Astrocyte (in vitro differentiated cells and primary cell): Measurements from ENCODE around the gene SLC39A8. TPM values are rescaled to one million over a fixed set of nuclear protein-coding genes. Genes with fewer than 3 reads are reported as not detected.
A peak's percentile ranks its signal among the peaks of the same experiment; 100 is the strongest.

Experiments
- DNase-seq: peaks from one replicate; pipeline ENCODE4 v3.0.0-alpha.2; 2010; ENCODE audit warnings: low read depth
- FAIRE-seq: peaks from 2 replicates; lab custom pipeline; 2011; peaks lifted over from hg19 to GRCh38; lab: Jason Lieb, UNC
- H2AFZ ChIP-seq: 2 replicates; pipeline ENCODE4 v1.6.0; 2012; ENCODE audit warnings: low read depth, low read length, inconsistent platforms
- H3K27ac ChIP-seq: 2 replicates; pipeline ENCODE4 v1.5.1; 2011; ENCODE audit warnings: low read depth, low read length, inconsistent platforms
- H3K27me3 ChIP-seq: 2 replicates; pipeline ENCODE4 v1.6.0; 2011; ENCODE audit warnings: low read length, inconsistent platforms; ENCODE audit not compliant: insufficient read depth
- H3K36me3 ChIP-seq: 2 replicates; pipeline ENCODE4 v1.5.1; 2011; ENCODE audit warnings: low read length, inconsistent platforms; ENCODE audit not compliant: insufficient read depth
- H3K4me1 ChIP-seq: 2 replicates; pipeline ENCODE4 v1.5.1; 2011; ENCODE audit warnings: low read length, inconsistent platforms; ENCODE audit not compliant: insufficient read depth
- H3K4me2 ChIP-seq: 2 replicates; pipeline ENCODE4 v1.6.0; 2012; ENCODE audit warnings: low read length, inconsistent platforms
- H3K4me3 ChIP-seq: 2 replicates; pipeline ENCODE4 v1.5.1; 2011; ENCODE audit warnings: low read depth, mild to moderate bottlenecking, low read length, inconsistent platforms; ENCODE audit not compliant: insufficient read depth
- H3K79me2 ChIP-seq: 2 replicates; pipeline ENCODE4 v1.6.0; 2012; ENCODE audit warnings: mild to moderate bottlenecking, low read length, inconsistent platforms; ENCODE audit not compliant: insufficient read depth
- H3K9ac ChIP-seq: 2 replicates; pipeline ENCODE4 v1.6.0; 2012; ENCODE audit warnings: mild to moderate bottlenecking, low read length, inconsistent platforms
- H3K9me3 ChIP-seq: 2 replicates; pipeline ENCODE4 v1.5.1; 2012; ENCODE audit warnings: low read depth, mild to moderate bottlenecking, low read length, inconsistent platforms; ENCODE audit not compliant: insufficient read depth
- H4K20me1 ChIP-seq: 2 replicates; pipeline ENCODE4 v1.6.0; 2012; ENCODE audit warnings: low read length, inconsistent platforms; ENCODE audit not compliant: insufficient read depth
- H3K27ac Mint-ChIP-seq: one replicate; pipeline ENCODE4 v1.8.0; 2021; ENCODE audit warnings: mild to moderate bottlenecking, mixed read lengths; ENCODE audit not compliant: unreplicated experiment
- H3K27me3 Mint-ChIP-seq: one replicate; pipeline ENCODE4 v1.8.0; 2021; ENCODE audit warnings: low read depth, mixed read lengths; ENCODE audit not compliant: unreplicated experiment
- H3K36me3 Mint-ChIP-seq: one replicate; pipeline ENCODE4 v1.8.0; 2021; ENCODE audit warnings: low read depth, mixed read lengths; ENCODE audit not compliant: unreplicated experiment
- H3K4me1 Mint-ChIP-seq: one replicate; pipeline ENCODE4 v1.8.0; 2021; ENCODE audit warnings: low read depth, mixed read lengths; ENCODE audit not compliant: unreplicated experiment
- H3K4me3 Mint-ChIP-seq: one replicate; pipeline ENCODE4 v1.8.0; 2021; ENCODE audit warnings: mild to moderate bottlenecking, moderate library complexity, mixed read lengths; ENCODE audit not compliant: unreplicated experiment
- H3K9me3 Mint-ChIP-seq: one replicate; pipeline ENCODE4 v1.8.0; 2021; ENCODE audit warnings: mild to moderate bottlenecking, mixed read lengths; ENCODE audit not compliant: unreplicated experiment
- EZH2 ChIP-seq: IDR thresholded peaks from 2 replicates; pipeline ENCODE4 v1.6.1; 2012; ENCODE audit warnings: mild to moderate bottlenecking, low read length, inconsistent platforms; ENCODE audit not compliant: insufficient read depth
- total RNA-seq: library from RNA; stranded (reverse); gene quantifications from 2 replicates; pipeline ENCODE4 v1.2.1, GENCODE V29; 2021
- TF ChIP-seq, protein P1 (sequence below): IDR thresholded peaks from 2 replicates; pipeline ENCODE4 v1.5.1; 2011; ENCODE audit warnings: low read depth, mild to moderate bottlenecking, inconsistent platforms, low read length, moderate library complexity; ENCODE audit not compliant: insufficient read depth

The SLC39A8 gene
- total RNA-seq, 1 donor from 2014 or later, result 5.6 TPM

DNA sequence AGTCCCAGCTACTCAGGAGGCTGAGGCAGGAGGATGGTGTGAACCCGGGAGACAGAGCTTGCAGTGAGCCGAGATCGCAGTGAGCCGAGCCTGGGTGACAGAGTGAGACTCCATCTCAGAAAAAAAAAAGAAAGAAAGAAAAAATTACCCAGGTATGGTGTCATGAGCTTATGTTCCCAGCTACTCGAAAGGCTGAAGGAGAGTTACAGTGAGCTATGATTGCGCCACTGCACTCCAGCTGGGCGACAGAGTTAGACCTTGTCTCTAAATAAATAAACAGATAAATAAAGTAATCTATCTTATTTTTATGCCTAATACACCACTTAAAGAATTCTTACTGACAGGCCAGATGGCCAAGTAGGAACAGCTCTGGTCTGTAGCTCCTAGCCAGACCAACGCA lies 73.0 kb downstream of the SLC39A8 start:
- Mint-ChIP-seq H3K27ac (no peak overlapping the region), H3K4me1 (peaks cover 5% of the 10 kb centered on the region), H3K4me3 (no peak overlapping the region), H3K36me3 (no peaks in the 10 kb centered on the region), H3K27me3 (peaks cover 3% of the 10 kb centered on the region), H3K9me3 (peaks cover 10% of the 10 kb centered on the region)
- no peak overlapping the region for H3K27ac ChIP-seq
- H3K36me3 ChIP-seq, result no peaks in the 10 kb centered on the region
- H3K79me2 ChIP-seq, result no peaks in the 10 kb centered on the region
- no peak overlapping the region for H2AFZ ChIP-seq
- DNase-seq, result no peak
- no peak overlapping the region for H3K4me3 ChIP-seq
- no peaks in the 10 kb centered on the region for H3K9me3 ChIP-seq
- no peak for FAIRE-seq
- no peak overlapping the region for H3K4me2 ChIP-seq
- TF ChIP-seq, protein P1, sequence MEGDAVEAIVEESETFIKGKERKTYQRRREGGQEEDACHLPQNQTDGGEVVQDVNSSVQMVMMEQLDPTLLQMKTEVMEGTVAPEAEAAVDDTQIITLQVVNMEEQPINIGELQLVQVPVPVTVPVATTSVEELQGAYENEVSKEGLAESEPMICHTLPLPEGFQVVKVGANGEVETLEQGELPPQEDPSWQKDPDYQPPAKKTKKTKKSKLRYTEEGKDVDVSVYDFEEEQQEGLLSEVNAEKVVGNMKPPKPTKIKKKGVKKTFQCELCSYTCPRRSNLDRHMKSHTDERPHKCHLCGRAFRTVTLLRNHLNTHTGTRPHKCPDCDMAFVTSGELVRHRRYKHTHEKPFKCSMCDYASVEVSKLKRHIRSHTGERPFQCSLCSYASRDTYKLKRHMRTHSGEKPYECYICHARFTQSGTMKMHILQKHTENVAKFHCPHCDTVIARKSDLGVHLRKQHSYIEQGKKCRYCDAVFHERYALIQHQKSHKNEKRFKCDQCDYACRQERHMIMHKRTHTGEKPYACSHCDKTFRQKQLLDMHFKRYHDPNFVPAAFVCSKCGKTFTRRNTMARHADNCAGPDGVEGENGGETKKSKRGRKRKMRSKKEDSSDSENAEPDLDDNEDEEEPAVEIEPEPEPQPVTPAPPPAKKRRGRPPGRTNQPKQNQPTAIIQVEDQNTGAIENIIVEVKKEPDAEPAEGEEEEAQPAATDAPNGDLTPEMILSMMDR, result no peak
- no peak for TF ChIP-seq EZH2
- no peaks in the 10 kb centered on the region for H3K4me1 ChIP-seq
- no peaks in the 10 kb centered on the region for H3K27me3 ChIP-seq
- no peaks in the 10 kb centered on the region for H4K20me1 ChIP-seq
- H3K9ac ChIP-seq, result no peak overlapping the region

DNA sequence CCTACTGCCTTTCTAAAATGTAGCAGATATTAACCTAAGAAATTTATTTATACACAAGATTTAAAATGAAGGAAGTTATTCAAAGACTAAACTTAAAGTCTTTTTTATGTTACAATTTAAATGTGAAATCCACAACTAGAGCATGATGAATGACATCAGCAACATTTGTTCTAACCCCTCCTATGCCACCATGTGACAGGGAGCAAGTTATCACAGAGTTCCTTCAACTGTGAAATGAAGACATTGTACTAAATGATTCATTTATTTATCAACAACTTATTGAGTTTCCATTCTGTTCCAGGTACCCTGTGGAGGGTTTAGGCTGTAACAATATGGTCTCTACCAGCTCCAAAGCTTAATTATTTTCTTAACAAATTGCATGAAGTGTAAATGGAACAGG lies 76.9 kb downstream of the SLC39A8 start:
- Mint-ChIP-seq H3K9me3 (peaks cover 3% of the 10 kb centered on the region), H3K27me3 (peaks cover 3% of the 10 kb centered on the region), H3K36me3 (no peaks in the 10 kb centered on the region), H3K4me1 (no peaks in the 10 kb centered on the region), H3K4me3 (no peak overlapping the region), H3K27ac (no peak overlapping the region)
- no peaks in the 10 kb centered on the region for H3K9me3 ChIP-seq
- H3K4me2 ChIP-seq, result no peak overlapping the region
- no peaks in the 10 kb centered on the region for H3K4me1 ChIP-seq
- H3K4me3 ChIP-seq, result no peak overlapping the region
- H2AFZ ChIP-seq, result no peak overlapping the region
- TF ChIP-seq, protein P1, result no peak
- no peak for TF ChIP-seq EZH2
- H3K27ac ChIP-seq, result no peak overlapping the region
- no peak for DNase-seq
- H3K79me2 ChIP-seq, result no peaks in the 10 kb centered on the region
- no peaks in the 10 kb centered on the region for H3K36me3 ChIP-seq
- no peaks in the 10 kb centered on the region for H4K20me1 ChIP-seq
- no peak for FAIRE-seq
- H3K9ac ChIP-seq, result no peak overlapping the region
- H3K27me3 ChIP-seq, result no peaks in the 10 kb centered on the region

DNA sequence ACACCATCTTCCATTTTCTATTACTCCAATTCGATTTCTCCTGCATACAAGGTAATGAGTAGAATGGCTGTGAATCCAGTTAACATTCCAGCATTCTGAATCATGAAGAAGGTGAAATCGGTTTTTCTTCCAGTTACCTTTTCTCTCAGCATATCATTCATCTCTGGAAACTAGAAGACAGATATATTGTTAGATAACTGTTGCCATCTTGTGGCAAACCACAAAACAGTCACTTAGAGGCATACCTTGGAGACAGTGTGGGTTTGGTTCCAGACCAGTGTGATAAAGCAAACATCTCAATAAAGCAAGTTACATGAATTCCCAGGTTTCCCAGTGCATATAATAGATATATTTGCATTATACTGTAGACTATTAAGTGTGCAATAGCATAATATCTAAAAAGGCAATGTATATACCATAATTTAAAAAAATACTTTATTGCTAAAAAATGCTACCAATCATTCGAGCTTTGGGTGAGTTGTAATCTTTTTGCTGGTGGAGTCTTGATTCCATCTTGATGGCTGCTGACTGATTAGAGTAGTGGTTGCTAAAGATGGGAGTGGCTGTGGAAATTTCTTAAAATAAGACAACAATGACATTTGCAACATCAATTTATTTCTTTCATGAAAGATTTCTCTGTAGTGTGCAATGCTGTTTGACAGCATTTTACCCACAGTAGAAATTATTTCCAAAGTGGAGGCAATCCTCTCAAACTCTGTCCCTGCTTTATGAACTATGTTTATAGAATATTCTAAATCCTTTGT lies 82.1 kb downstream of the SLC39A8 start:
- Mint-ChIP-seq H3K27ac (no peak overlapping the region), H3K4me1 (peaks cover 3% of the 10 kb centered on the region), H3K27me3 (no peaks in the 10 kb centered on the region), H3K9me3 (no peaks in the 10 kb centered on the region), H3K4me3 (no peak overlapping the region), H3K36me3 (no peaks in the 10 kb centered on the region)
- no peaks in the 10 kb centered on the region for H4K20me1 ChIP-seq
- no peak overlapping the region for H3K9ac ChIP-seq
- no peaks in the 10 kb centered on the region for H3K36me3 ChIP-seq
- FAIRE-seq (peak; percentile 86), DNase-seq (peak; percentile 59)
- H3K27ac ChIP-seq, result no peak overlapping the region
- no peak overlapping the region for H3K4me2 ChIP-seq
- no peaks in the 10 kb centered on the region for H3K27me3 ChIP-seq
- H2AFZ ChIP-seq, result no peak overlapping the region
- H3K79me2 ChIP-seq, result no peaks in the 10 kb centered on the region
- no peaks in the 10 kb centered on the region for H3K9me3 ChIP-seq
- no peaks in the 10 kb centered on the region for H3K4me1 ChIP-seq
- H3K4me3 ChIP-seq, result no peak overlapping the region
- TF ChIP-seq, protein P1, result peak; percentile 71
- no peak for TF ChIP-seq EZH2
